ENCODE measurements around the gene RPL28. TPM values are rescaled to one million over a fixed set of nuclear protein-coding genes. Genes with fewer than 3 reads are reported as not detected.

Gene RPL28
- total and polyA plus RNA-seq, 10 of the 15 experiments (the other 5 are each of a cell fraction or from before 2014, with no cell fraction given) = 260 to 3,542 (median 891) TPM

DNA sequence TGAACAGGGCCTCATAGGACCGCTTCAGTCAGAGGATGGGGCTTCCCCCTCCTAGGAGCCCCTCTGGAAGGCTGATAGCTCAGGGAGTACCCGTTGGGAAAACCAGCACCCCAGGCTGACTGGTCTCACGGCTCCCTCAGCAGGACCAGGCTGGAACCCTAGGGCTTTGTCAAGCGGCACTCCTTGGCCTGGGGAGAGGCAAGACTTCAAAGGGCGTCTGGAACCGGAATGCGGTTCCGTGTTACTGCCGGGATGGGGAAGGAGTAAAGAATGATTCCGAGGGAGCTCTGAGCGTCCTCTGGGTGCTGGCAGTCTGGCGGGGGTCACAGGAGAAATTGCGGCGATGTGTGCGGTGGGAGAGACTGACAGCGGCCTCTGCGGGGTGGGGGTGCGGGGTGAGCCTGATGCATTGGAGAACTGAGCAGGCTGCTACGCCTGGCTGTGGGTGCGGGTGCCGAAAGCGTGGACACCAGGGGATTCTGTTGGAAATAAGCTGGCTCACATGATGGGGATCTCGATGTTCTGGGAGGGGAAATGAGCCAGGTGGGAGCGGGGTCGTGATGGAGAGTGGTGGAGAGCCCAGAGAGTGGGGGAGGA, 33.1 kb upstream of the RPL28 start:
- in situ Hi-C loops (cut with MboI) = no loop called here
- peaks cover 4 to 13% of the 10 kb centered on the region in 2 experiments; a peak in 3 of 4 replicates for H3K27me3 ChIP-seq (replicated peaks in 1 of 2; ENCODE audit: control insufficient read depth in 2 of 2, insufficient read depth in 2 of 2, low read length in 1 of 2)
- H3K4me1 ChIP-seq (ENCODE audit: control insufficient read depth, insufficient read depth, low read length) = no peaks in the 10 kb centered on the region; the same call in 1 of the 2 replicates
- WGBS (ENCODE audit: insufficient coverage, insufficient replicate concordance, low lambda C conversion rate, missing lambda C conversion rate) = 55% methylated on average over 21 of the region's 25 CpGs
- ChIA-PET SMC1A (ENCODE audit: uncharacterized antibody, unreplicated experiment) (interaction anchor here (1.1 kb wide), 1 partner anchor 13 kb away, joined by 3 read pairs; the partner anchor contains the start of gene KMT5C), RAD21 (ENCODE audit: unreplicated experiment) (no interaction called here), CTCF (no interaction called here), POLR2A (no interaction called here)
- no peaks in the 10 kb centered on the region for H3K36me3 ChIP-seq (ENCODE audit: control insufficient read depth in 2 of 2, insufficient read depth in 2 of 2, low read length in 1 of 2)
- H3K9me3 ChIP-seq (replicated peaks; ENCODE audit: control insufficient read depth, insufficient read depth, low read length) = no peaks in the 10 kb centered on the region
- H3K9ac ChIP-seq (ENCODE audit: control insufficient read depth, insufficient read depth, low read length) = no peak overlapping the region
- H3K4me2 ChIP-seq (ENCODE audit: control insufficient read depth, insufficient read depth) = no peak overlapping the region
- TF ChIP-seq RB1 (IDR thresholded peaks at IDR 0.05; ENCODE audit: borderline replicate concordance) (no peak), CBX5 (IDR thresholded peaks at IDR 0.05; ENCODE audit: low read depth) (no peak), SUPT20H (IDR thresholded peaks at IDR 0.05; ENCODE audit: borderline replicate concordance, control insufficient read depth, low read depth, low read length) (no peak), EGR1 (IDR thresholded peaks at IDR 0.05; ENCODE audit: borderline replicate concordance in 1 of 2, low read depth in 2 of 2, low read length in 2 of 2) (no peak), STAT1 (conservative IDR thresholded peaks at IDR 0.05) (no peak), RUNX3 (IDR thresholded peaks at IDR 0.05; ENCODE audit: low read length) (no peak), FOS (IDR thresholded peaks at IDR 0.05; ENCODE audit: borderline replicate concordance, extremely low read depth, insufficient read length) (no peak), KAT2A (conservative IDR thresholded peaks at IDR 0.05; ENCODE audit: control insufficient read depth, low read depth, low read length) (no peak), RBBP5 (conservative IDR thresholded peaks at IDR 0.05) (no peak), BACH1 (IDR thresholded peaks at IDR 0.05; ENCODE audit: borderline replicate concordance) (no peak), CBX3 (IDR thresholded peaks at IDR 0.05; ENCODE audit: borderline replicate concordance, low read depth) (no peak)
- ATAC-seq (no peak), FAIRE-seq (no peak), DNase-seq (ENCODE audit: low read depth, low spot score) (no peak)
- H2AFZ ChIP-seq (ENCODE audit: control insufficient read depth, low read depth, low read length) = no peak overlapping the region
- H3K4me3 ChIP-seq = no peak overlapping the region
- BruUV-seq (replicated peaks) = no TSS peak
- no peak overlapping the region for H3K27ac ChIP-seq (ENCODE audit: control insufficient read depth, insufficient read depth)
- H3K79me2 ChIP-seq (ENCODE audit: control insufficient read depth, insufficient read depth, low read length) = no peaks in the 10 kb centered on the region
- no peaks in the 10 kb centered on the region; the same call in 1 of the 2 replicates for H4K20me1 ChIP-seq (ENCODE audit: control insufficient read depth, insufficient read depth)
- intact Hi-C loops (cut with micrococcal nuclease; ENCODE audit: unreplicated experiment) = no loop called here
